Left renal pelvis (tissue), 4 donors: ENCODE results near the gene SUFU. TPM values are rescaled to one million over a fixed set of nuclear protein-coding genes. Genes with fewer than 3 reads are reported as not detected.
"Not testable (repeated sequence)": the region's sequence is repeated elsewhere in the genome, so short reads cannot be mapped to it uniquely, and the experiment has no call there.

Source experiments
- DNase-seq, 4 donors: peaks; one replicate each; pipeline ENCODE4 v3.0.0-alpha.2; 2013; ENCODE audit warnings: low read depth in 4 of 4, low spot score in 3 of 4
- polyA plus RNA-seq, 4 donors: library from polyadenylated mRNA; unstranded; fragments of 120-200 nt; gene quantifications; one replicate each; pipeline ENCODE4 v1.2.1, GENCODE V29; 2013; ENCODE audit not compliant: insufficient read length in 4 of 4

SUFU gene
- polyA plus RNA-seq: 10 to 100 TPM; 24.0 to 28.7 (median 27.6) TPM

- DNase-seq: peak; percentile 94 to 99 (median 98)
Observed at GRCh38 chr10:102503264-102504178, at the start of gene SUFU. Gene SUFU, plus strand, starts transcription at chr10:102503972. Its CDS starts 181 bp downstream, at chr10:102504153.

- DNase-seq: not testable (repeated sequence)
Observed at GRCh38 chr10:102454662-102455487, 48.9 kb upstream of the SUFU start.

DNA sequence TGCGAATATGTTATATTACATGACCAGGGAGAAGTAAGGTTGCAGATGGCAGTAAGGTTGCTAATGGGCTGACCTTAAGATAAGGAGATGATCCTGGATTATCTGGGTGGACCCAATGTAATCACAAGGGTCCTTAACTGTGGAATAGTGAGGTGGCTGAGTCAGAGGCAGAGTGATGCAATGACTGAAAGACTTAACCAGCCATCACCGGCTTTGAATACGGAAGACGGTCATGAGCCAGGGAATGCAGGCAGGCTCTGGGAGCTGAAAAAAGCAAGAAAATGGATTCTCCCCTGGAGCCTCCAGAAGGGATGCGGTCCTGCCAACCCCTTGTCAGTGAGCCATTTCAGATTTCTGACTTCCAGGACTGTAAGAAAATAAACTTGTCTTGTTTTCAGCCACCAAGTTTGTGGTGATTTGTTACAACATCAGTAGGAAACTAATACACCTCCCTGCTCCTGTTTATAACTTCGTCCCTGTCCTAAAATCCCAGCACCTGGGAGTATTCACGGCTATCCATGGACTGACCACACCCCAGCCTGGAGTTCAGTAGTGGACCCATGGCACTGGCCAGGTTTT, 47.8 kb upstream of the SUFU start:
- DNase-seq: no peak

DNA sequence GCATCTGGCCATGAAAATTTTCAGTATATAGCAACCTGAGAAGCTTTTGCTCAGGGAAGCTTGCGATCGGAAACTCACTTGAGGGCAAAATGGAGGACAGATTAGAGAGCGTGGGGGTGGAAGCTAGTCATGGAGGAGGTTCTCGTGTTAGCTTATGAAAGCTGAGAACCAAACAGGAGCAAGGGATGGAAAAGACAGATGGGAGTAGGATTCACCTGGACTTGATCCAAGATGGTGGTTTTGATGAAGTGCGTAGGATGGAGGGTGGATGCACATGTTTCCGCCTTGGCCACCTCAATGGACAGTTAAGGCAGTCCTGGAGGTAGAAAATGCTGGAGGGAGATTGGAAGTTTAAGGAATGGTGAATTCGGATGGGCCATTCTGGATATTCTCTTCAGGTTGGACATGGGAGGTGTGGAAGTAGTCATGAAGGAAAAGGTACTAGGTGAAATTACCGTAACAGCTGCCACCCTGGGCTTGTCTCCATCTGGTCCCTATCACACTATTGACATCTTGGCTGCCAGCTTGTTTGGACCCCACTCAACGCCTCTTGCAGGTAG, 46.1 kb upstream of the SUFU start:
- no peak for DNase-seq

GRCh38 chr10:102458656-102459055, 45.1 kb upstream of the SUFU start:
- no peak for DNase-seq

DNA sequence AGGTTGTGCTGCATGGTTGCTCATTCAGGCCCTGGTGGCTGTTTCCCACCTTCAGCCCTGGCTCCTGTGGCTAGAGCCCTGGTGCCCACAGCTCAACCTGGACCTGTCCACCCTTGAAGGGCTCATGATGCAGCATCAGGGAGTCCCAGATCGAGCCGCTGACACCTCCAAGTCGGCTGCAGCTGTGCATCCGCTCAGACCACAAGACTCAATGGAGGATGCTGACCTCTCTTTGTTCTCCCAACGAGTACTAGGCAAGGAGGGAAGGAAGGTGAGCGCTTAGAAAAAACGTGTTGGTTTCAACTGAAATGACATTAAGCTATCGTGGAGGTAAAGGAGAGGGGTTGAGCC, 43.0 kb upstream of the SUFU start:
- DNase-seq: no peak

GRCh38 chr10:102461187-102462054, 42.4 kb upstream of the SUFU start:
- DNase-seq: peak; percentile 74 to 81 (median 75)

GRCh38 chr10:102462512-102463054, 41.2 kb upstream of the SUFU start:
- DNase-seq: no peak

GRCh38 chr10:102463983-102464382, 39.8 kb upstream of the SUFU start:
- no peak for DNase-seq

DNA sequence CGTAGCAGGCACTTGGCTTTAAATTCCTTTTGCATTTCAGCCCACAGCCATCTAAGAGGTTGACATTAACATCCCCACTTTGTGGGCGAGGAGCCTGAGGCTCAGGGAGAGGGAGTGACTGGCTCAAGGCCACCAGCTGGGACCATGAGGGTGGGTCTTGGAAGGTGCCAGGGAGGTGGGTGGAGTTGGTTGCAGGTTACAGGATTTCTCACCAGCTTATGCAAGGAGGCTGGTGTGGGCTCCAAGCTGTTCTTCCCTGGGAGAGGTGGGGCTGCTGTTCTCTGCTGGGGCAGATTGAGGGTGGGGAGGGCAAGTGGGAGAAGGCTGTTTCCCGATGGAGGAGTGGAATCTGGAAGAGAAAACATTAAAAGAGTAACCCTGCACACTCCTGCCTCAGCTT, 38.3 kb upstream of the SUFU start:
- DNase-seq: no peak

- DNase-seq: no peak
Observed at GRCh38 chr10:102467318-102467717, 36.5 kb upstream of the SUFU start.

DNA sequence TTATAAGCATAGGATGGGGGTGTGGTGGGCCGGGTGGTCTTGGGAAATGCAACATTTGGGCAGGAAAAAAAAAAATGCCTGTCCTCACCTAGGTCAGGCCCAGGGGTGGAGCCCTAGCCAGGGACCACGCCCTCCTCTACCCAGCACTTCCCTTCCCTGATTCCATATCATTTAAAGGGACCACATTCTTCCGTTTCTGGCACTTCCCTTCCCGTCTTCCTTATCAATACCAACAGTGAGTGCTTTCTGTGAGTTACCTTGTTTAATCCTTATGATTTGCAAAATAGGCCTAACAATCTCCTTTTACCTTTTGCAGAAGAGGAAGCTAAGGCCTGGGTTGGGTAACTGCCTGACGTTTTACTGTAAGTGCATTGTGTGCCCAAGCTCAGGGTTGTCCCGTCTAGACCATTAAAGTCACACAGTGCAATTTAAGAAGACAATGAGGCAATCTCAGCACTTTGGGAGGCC, 35.8 kb upstream of the SUFU start:
- no peak for DNase-seq

DNA sequence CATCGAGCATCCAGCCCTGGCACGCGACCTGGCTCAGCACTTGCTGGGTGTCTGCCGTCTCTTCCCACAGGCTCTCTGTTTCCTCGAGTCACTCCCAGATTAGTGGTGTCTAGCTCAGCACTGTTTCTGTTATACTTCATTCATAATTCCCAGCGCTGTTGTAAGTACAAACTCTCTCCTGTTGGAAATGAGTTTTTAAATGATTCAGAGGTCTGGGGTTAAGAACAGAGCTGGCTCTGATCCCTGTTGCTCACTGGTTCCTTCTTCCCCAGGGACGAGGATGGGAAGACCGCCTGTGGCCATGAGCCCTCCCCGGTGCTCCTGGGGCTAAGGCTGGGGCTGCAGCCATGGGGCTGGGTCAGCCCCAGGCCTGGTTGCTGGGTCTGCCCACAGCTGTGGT, 35.1 kb upstream of the SUFU start:
- DNase-seq: no peak

- DNase-seq: no peak
Observed at GRCh38 chr10:102470579-102471546, 32.9 kb upstream of the SUFU start.

DNA sequence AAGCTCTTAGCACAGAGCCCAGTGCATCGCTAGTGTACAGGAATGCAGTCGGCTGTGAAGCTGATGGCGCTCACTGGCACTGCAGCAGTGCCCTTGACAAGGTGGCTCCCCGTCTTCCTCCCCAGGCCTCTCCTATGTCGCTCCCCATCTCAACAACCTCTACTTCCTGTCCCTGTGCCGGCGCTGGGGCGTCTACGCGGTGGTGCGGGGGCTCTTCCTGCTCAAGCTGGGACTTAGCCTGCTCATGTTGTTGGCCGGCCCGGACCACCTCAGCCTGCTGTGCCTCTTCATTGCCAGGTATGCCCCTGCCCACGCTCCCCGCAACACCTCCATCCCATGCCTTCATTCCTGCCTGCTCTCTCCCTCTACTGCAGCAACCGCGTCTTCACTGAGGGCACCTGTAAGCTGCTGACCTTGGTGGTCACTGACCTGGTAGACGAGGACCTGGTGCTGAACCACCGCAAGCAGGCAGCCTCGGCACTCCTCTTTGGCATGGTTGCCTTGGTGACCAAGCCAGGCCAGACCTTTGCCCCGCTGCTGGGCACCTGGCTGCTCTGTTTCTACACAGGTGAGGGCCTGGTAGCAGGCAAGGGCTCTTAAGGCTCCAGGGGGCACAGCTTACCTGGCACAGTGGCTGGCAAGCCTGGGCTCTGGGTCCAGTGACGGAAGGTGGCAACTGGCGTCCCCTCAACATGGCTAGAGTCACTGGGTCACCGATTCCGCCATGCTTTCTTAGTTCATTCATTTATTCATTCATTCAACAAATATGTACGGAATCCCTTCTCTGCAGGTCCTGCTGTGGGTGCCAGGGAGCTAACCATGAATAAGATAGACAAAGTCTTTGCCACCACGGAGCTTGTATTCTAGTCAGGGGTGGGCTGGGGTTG, 30.1 kb upstream of the SUFU start:
- DNase-seq: no peak

DNA sequence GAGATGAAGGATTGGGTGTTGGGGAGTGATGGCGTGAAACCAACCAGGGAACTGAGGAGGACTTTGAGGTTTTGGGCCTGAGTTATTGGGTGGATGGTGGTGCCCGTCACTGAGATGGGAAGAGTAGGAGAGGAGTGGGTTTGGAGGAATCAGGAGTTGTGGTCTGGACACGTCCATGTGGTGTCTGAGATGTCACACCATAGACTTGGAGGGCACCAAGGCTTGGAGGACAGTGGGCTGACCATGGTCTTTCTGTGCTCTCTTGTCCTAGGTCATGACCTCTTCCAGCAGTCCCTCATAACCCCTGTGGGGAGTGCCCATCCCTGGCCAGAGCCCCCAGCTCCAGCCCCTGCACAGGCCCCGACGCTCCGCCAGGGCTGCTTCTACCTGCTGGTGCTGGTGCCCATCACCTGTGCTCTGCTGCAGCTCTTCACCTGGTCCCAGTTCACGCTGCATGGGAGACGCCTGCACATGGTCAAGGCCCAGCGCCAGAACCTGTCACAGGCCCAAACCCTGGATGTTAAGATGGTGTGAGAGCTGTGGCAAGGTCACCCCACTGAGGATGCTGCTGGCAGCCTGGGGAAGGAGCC, 28.2 kb upstream of the SUFU start:
- DNase-seq: no peak
